Motor neuron (in vitro differentiated cells): ENCODE measurements around the gene AK8. TPM values are rescaled to one million over a fixed set of nuclear protein-coding genes. Genes with fewer than 3 reads are reported as not detected.

Experiments
- ATAC-seq, 8 experiments: fragments of 200-7000 bp; cut with Tn5 transposase; replicated peaks in 6 of 8; 2 replicates each; pipeline ENCODE4 v1.8.0; 2021; ENCODE audit warnings: mild to moderate bottlenecking in 8 of 8, moderate library complexity in 8 of 8
- H3K27ac ChIP-seq, 2 donors: fragments of 250-450 bp; sonication (Bioruptor Pico); 2 replicates each; pipeline ENCODE4 v1.9.0; 2021; ENCODE audit warnings: antibody characterized with exemption in 2 of 2, mild to moderate bottlenecking in 2 of 2, moderate library complexity in 1 of 2
- H3K4me1 ChIP-seq, 2 donors: fragments of 250-450 bp; sonication (Bioruptor Pico); replicated peaks in 1 of 2; 2 replicates each; pipeline ENCODE4 v1.6.1; 2021; ENCODE audit warnings: antibody characterized with exemption in 2 of 2, mild to moderate bottlenecking in 2 of 2, moderate library complexity in 1 of 2
- H3K4me3 ChIP-seq, 5 donors: fragments of 250-450 bp; sonication (Bioruptor Pico); 2 replicates each; pipeline ENCODE4 v1.9.0; 2021; ENCODE audit warnings: antibody characterized with exemption in 5 of 5, mild to moderate bottlenecking in 5 of 5, moderate library complexity in 4 of 5
- WGBS, 10 experiments: fragments of 450-650 bp; shearing (Covaris generic); methylation state at CpG; one replicate each; pipeline ENCODE4 v1.0.0; 2022; 5-methylcytosine and 5-hydroxymethylcytosine counted together
- in situ Hi-C, 9 experiments: fragments of 400-800 bp; cut with MboI; loops; one replicate each; pipeline ENCODE4 v1.15.0; 2021; ENCODE audit warnings: low sequenced_read_pairs in 9 of 9, low pct_unique_long_range_greater_than_20kb in 2 of 9; ENCODE audit not compliant: unreplicated experiment in 9 of 9
- total RNA-seq, 8 experiments: library from RNA; unstranded; fragments of 300-600 nt; gene quantifications; 2 replicates each; pipeline versions ENCODE4 v1.2.3 to v1.2.4, GENCODE V29; 2022

The AK8 gene
- total RNA-seq, 8 experiments from 2014 or later = 0.64 to 6.6 (median 0.95) TPM

DNA sequence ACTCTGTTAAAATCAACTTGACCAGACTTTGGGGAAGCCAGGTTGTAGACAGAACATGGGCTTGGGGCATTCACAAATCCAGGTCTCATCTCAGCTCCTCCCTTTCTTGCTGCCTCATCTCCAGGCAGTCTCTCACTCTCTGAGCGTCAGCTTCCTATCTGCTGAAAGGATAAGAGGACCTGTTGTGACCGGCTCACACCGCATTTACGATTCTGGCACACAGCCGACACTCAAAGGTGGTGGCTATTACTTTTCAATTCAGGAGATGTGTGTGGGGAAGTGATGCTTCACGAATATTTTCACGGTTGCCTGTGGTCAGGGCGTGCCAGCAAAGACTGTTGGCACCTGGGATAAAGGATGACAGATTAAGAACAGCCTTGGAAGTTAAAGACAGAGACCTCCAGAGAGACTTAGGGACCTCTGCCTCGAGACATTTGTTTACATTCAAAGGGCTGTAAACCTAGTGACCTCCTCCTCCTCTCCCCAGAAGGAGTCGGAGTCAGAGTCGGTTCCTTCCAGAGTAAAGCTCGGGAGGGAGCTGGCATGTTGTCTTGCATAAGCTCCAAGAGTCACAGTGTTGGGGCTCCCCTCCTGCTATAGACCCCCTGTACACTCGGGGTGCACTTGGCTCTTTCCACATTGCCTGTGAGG is 83.2 kb downstream of the AK8 start:
- H3K27ac ChIP-seq = no peak overlapping the region
- peak in 7 of 8 experiments; percentile 41 to 70 (median 61) for ATAC-seq
- in situ Hi-C loops = no loop called here
- no peak overlapping the region for H3K4me3 ChIP-seq
- 0 to 43% (median 21%) methylated on average over 2 to 11 of the region's 13 CpGs; no CpG with 5 or more reads in 1 of the 10 experiments for WGBS, 10 experiments
- peaks cover 0 to 9% of the 10 kb centered on the region in 2 donors for H3K4me1 ChIP-seq

DNA sequence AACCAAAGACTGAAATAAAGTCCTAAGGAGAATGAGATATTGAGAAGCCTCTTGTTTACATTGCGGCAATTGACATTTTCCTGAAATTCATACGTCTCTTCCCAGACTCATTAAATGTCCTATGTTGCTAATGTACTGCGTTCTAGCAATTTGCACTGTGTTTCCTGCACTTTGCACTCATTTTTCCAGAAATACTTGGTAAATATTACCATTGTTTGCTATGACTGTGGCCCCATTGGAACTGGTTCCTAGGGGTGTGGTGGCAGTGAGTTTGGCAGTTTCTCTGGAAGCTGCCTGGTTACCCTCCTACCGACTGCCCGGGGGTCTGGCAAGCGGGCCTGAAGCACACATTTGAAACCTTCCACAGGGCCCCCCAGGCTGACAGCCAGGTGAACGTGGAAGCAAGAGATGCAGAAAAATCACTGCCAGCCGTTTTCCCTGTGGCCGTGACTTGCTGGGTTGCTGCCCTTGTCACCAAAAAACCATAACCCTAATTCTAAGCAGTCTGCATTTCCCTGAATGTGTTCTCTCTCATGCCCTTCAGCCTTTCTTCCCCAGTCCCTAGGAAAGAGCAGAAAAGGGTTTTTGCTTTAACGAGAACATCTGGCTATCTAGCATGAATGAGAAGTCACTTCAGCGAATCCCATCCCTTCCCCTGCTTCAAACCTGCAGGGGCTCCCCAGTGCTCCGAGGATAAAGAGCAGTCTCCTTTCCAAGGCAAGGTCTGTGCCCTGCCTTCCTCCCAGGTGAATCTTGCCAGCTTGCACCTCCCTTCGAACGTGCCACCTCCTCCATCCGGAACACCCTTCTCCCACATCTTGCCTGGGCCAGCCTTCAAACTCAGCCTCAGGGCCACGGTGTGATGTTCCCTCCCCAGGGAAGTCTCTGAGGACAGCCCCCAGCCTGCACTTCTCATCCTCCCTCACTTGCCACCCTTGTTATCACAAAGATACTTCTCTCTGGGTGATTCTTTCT is 84.2 kb downstream of the AK8 start:
- H3K4me3 ChIP-seq = no peak overlapping the region
- WGBS, 10 experiments = 13 to 82% (median 69%) methylated on average over 2 to 12 of the region's 16 CpGs; no CpG with 5 or more reads in 1 of the 10 experiments
- no peak overlapping the region for H3K27ac ChIP-seq
- in situ Hi-C loops = no loop called here
- ATAC-seq = no peak
- H3K4me1 ChIP-seq = peaks cover 0 to 9% of the 10 kb centered on the region in 2 donors

DNA sequence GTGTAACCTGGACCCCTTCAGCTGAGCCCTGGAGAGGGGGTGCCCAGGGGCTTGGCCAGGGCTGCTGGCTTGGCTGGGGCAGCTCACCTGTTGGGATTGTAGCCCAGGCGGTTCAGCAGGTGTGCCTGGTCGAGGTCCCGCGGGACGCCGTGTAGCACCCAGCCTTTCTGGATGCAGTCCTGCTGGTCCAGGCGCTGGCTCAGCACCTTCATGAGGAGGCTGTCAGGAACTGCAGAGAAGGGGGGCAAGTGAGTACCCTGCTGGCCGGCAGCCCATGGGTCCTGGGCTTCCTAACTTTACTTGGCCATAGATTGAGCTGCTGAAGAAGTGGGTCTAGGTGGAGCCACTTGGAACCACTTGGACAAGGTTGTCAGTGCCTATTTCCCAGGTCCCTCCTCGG is 85.5 kb downstream of the AK8 start:
- ATAC-seq = no peak
- in situ Hi-C loops = no loop called here
- Histone ChIP-seq H3K4me3 (no peak overlapping the region), H3K27ac (no peak overlapping the region), H3K4me1 (peaks cover 0 to 9% of the 10 kb centered on the region in 2 donors)
- 80% methylated on average over 1 of the region's 9 CpGs; no CpG with 5 or more reads in 7 of the 10 experiments for WGBS, 10 experiments

- in situ Hi-C loops = no loop called here
- Histone ChIP-seq H3K4me1 (peaks cover 0 to 9% of the 10 kb centered on the region in 2 donors), H3K27ac (no peak overlapping the region), H3K4me3 (no peak overlapping the region)
- ATAC-seq = no peak
- 48 to 100% (median 74%) methylated on average over 1 to 4 of the region's 5 CpGs; no CpG with 5 or more reads in 3 of the 10 experiments for WGBS, 10 experiments
Measured at GRCh38 chr9:132791699-132792240, 86.3 kb downstream of the AK8 start.

DNA sequence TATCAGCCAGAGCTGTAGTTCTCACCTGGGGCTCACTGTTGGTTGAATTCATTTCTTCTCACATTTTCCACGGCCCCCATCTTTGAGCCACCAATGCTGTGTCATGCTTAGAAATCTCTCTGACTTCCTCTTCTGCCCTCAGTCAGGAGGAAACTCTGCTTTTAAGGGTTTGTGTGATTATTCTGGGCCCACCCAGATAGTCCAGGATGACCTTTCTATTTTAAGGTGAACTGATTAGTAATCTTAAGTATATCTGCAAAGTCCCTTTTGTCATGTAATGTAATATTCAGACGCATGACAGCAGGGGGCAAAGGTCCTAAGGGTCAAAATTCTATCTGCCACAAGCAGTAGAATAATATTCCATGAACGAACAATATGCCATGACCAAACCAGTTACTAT is 88.4 kb downstream of the AK8 start:
- H3K4me1 ChIP-seq = peaks cover 0 to 6% of the 10 kb centered on the region in 2 donors
- in situ Hi-C loops = no loop called here
- WGBS, 10 experiments = 0 to 90% (median 64%) methylated on average over 1 to 3 of the region's 3 CpGs
- no peak overlapping the region for H3K27ac ChIP-seq
- H3K4me3 ChIP-seq = no peak overlapping the region
- ATAC-seq = no peak

DNA sequence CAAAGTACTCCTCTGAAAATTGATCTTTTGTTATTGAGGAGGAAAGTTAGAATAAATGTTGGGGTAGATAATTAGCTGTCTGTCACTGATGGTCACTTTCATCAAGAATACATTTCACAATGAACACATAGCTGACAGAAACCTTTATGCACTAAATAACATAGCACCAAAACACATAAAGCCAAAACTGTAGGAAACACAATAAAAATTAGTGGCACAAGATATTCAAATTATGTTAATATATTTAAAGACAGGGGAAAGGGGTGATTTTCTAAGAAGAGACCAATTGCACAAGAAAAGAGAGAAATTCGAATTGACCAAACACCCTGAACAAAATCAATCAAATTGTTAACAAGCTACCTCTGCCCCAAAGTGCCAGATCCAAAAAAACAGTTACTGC is 89.7 kb downstream of the AK8 start:
- no peaks in the 10 kb centered on the region for H3K4me1 ChIP-seq
- in situ Hi-C loops = no loop called here
- WGBS, 10 experiments = 0 to 100% (median 48%) methylated on average over 1 of the region's 1 CpG
- H3K27ac ChIP-seq = no peak overlapping the region
- no peak for ATAC-seq
- H3K4me3 ChIP-seq = no peak overlapping the region

DNA sequence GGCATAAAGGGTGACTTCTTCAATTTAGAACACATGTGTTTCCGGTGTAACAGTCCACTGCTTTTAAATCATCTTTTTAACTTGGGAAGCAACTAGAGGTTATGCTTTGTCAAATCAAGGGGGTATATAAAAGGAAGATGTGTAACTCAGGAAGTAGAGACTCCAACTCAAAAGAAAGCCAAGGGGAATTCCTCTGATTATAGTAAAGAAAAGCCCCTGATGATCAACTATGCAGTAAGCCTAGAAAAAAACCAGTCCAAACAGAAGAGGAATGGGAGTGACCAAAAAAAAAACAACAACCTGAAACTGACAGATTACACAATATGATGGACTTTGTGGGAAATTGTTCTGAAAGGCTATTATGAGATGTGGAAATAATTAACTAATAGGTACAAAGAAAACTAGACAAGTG is 90.3 kb downstream of the AK8 start:
- H3K4me1 ChIP-seq = no peaks in the 10 kb centered on the region
- no peak overlapping the region for H3K27ac ChIP-seq
- WGBS, 10 experiments = 0 to 100% (median 67%) methylated on average over 1 of the region's 1 CpG; no CpG with 5 or more reads in 3 of the 10 experiments
- no peak overlapping the region for H3K4me3 ChIP-seq
- in situ Hi-C loops = no loop called here
- no peak for ATAC-seq

- Histone ChIP-seq H3K4me3 (no peak overlapping the region), H3K27ac (no peak overlapping the region), H3K4me1 (peaks cover 22 to 24% of the 10 kb centered on the region in 2 donors)
- ATAC-seq = no peak
- WGBS, 10 experiments = 51 to 100% (median 89%) methylated on average over 1 to 4 of the region's 4 CpGs
- in situ Hi-C loops = no loop called here
Measured at GRCh38 chr9:132784286-132784830, 93.7 kb downstream of the AK8 start.

- Histone ChIP-seq H3K27ac (no peak overlapping the region), H3K4me3 (no peak overlapping the region), H3K4me1 (peaks cover 22 to 24% of the 10 kb centered on the region in 2 donors)
- in situ Hi-C loops = no loop called here
- ATAC-seq = no peak
- 57 to 100% (median 78%) methylated on average over 1 to 4 of the region's 4 CpGs; no CpG with 5 or more reads in 2 of the 10 experiments for WGBS, 10 experiments
Measured at GRCh38 chr9:132783006-132783405, 95.1 kb downstream of the AK8 start.

DNA sequence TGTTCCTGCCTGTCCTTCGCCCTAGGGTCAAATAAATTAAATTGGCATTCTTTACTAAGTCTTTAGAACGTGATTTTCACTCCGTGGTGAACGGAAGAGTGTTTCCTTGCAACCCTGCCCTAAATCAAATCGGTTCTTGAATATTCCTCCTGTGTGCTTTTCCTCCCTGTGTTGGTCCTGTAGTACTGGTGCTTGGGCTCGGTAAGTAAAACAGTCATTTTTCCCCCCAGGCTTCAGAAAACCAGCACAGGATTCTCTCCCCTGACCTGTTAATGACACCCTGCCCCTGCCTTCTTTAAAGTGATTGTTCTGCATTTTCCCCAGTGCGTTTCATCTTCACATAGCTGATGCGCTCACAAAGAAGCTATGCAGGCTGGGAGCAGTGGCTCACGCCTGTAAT is 96.0 kb downstream of the AK8 start:
- ATAC-seq = peak in 6 of 8 experiments; percentile 21 to 92 (median 50)
- no peak overlapping the region for H3K4me3 ChIP-seq
- in situ Hi-C loops = no loop called here
- WGBS, 10 experiments = 0 to 80% (median 18%) methylated on average over 1 to 8 of the region's 9 CpGs; no CpG with 5 or more reads in 1 of the 10 experiments
- H3K4me1 ChIP-seq = peaks cover 22 to 24% of the 10 kb centered on the region in 2 donors
- no peak overlapping the region for H3K27ac ChIP-seq

DNA sequence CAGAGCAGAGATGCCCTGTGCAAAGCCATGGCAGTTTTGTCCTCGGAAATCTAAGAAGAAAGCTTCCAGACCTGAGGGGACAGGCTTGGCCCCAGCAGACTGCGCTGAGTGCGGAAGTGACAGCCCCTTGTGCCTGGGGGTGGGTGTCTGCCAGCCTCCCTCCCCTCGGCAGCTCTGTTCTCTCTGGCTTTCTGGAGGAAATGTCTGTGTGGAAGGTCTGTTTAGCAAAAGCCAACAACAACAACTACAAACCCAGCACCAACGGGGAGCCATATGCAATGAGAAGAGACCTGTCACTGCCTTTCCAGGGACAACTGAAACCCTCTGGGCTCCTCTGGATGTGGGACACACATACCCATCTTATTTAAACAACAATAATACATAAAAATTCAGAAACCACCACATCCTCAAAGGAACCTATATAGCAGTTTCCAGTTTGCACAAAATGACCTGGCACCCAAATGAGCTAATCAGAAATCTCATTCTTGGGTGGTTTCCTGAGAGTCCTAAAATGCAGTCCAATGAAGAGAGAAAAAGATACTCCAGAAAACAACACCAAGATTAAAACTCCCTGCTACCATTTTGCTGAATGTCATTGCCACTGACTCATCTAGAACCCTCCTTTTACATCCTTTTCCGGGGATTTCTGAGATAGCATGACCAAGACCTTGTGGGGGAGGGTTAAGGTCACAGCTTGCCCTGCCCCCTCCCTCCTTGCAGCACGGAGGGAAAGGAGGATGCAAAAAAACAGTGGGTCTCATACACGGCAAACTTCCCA is 97.7 kb downstream of the AK8 start:
- ATAC-seq = peak in 1 of 8 experiments; percentile 28

DNA sequence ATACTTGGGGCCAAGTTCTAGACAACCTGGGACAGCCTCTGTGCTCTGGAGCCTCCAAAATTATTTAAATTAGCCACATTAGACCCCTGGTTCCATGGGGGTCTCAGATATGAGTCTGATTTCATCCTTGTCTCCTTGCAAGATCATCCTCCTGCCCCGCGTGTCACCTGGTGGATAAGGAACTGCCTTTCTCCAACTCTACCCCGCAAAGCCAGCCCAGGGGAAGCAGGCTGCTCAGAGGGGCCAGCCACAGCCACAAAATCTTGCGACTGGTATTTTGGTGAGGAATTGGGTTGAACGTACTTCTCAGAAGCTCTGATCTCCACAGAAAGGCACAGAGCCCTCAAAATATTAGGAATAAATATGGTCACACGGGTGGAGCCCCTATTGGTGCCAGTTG is 101.2 kb downstream of the AK8 start:
- in situ Hi-C loops = no loop called here
- no peak overlapping the region for H3K4me3 ChIP-seq
- H3K27ac ChIP-seq = no peak overlapping the region
- peaks cover 17 to 18% of the 10 kb centered on the region in 2 donors for H3K4me1 ChIP-seq
- ATAC-seq = no peak
- WGBS, 10 experiments = 46 to 100% (median 90%) methylated on average over 2 to 4 of the region's 6 CpGs; no CpG with 5 or more reads in 5 of the 10 experiments

More for the DNA sequence above, 97.7 kb downstream of the AK8 start:
- no peak overlapping the region for H3K4me3 ChIP-seq
- in situ Hi-C loops = no loop called here
- no peak overlapping the region for H3K27ac ChIP-seq
- WGBS, 10 experiments = 17 to 73% (median 52%) methylated on average over 1 to 6 of the region's 8 CpGs
- peaks cover 22 to 24% of the 10 kb centered on the region in 2 donors for H3K4me1 ChIP-seq
